HG03159 (cell line): ENCODE data around the gene METTL1.
"Not testable (repeated sequence)": the region's sequence is repeated elsewhere in the genome, so short reads cannot be mapped to it uniquely, and the experiment has no call there.

Experiments
- ATAC-seq: cut with Tn5 transposase; IDR thresholded peaks from one replicate; pipeline ENCODE4 v1.9.1; 2021; ENCODE audit warnings: mild to moderate bottlenecking, moderate library complexity; ENCODE audit not compliant: unreplicated experiment

The METTL1 gene

GRCh38 chr12:57771873-57772428, at the start of gene METTL1:
Gene METTL1, minus strand, starts transcription at chr12:57772105. Its CDS starts 22 bp downstream, at chr12:57772083.
- ATAC-seq: peak; percentile 85

- not testable (repeated sequence) for ATAC-seq
Observed at GRCh38 chr12:57821015-57821414, 49.1 kb upstream of the METTL1 start.

- ATAC-seq: not testable (repeated sequence)
Observed at GRCh38 chr12:57820119-57820518, 48.2 kb upstream of the METTL1 start.

GRCh38 chr12:57817990-57818331, 46.1 kb upstream of the METTL1 start:
- ATAC-seq: not testable (repeated sequence)

GRCh38 chr12:57817261-57817989, 45.5 kb upstream of the METTL1 start:
- ATAC-seq: no peak

GRCh38 chr12:57816855-57817151, 44.9 kb upstream of the METTL1 start:
- ATAC-seq: no peak

- ATAC-seq: no peak
Observed at GRCh38 chr12:57816001-57816854, 44.3 kb upstream of the METTL1 start.

- no peak for ATAC-seq
Observed at GRCh38 chr12:57815177-57816000, 43.5 kb upstream of the METTL1 start.

- no peak for ATAC-seq
Observed at GRCh38 chr12:57813971-57814772, 42.3 kb upstream of the METTL1 start.

GRCh38 chr12:57813111-57813970, 41.4 kb upstream of the METTL1 start:
- ATAC-seq: no peak

GRCh38 chr12:57811028-57811755, 39.3 kb upstream of the METTL1 start:
- no peak for ATAC-seq

- no peak for ATAC-seq
Observed at GRCh38 chr12:57810450-57810849, 38.5 kb upstream of the METTL1 start.

GRCh38 chr12:57809425-57809824, 37.5 kb upstream of the METTL1 start:
- ATAC-seq: no peak

GRCh38 chr12:57808351-57808750, 36.4 kb upstream of the METTL1 start:
- ATAC-seq: no peak

GRCh38 chr12:57807285-57807684, 35.4 kb upstream of the METTL1 start:
- no peak for ATAC-seq

GRCh38 chr12:57806677-57807076, 34.8 kb upstream of the METTL1 start:
- ATAC-seq: no peak

GRCh38 chr12:57803319-57803893, 31.5 kb upstream of the METTL1 start:
- no peak for ATAC-seq

GRCh38 chr12:57802607-57803006, 30.7 kb upstream of the METTL1 start:
- ATAC-seq: no peak
